ENCODE measurements around the gene ANKRD44.

DNA sequence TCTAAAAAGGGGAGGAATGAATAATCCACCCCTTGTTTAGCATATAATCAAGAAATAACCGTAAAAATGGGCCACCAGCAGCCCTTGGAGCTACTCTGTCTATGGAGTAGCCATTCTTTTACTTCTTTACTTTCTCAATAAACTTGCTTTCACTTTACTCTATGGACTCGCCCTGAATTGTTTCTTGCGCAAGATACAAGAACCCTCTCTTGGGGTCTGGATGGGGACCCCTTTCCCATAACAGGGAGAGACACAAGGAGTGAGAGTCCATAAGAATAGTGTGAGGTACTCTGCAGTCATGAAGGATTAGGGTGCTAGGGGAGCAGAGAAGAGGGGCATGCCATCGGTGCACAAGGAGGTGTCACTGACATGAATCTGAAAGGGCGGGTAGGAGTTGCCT is 224.9 kb downstream of the ANKRD44 start:
- TF ChIP-seq, protein P1, sequence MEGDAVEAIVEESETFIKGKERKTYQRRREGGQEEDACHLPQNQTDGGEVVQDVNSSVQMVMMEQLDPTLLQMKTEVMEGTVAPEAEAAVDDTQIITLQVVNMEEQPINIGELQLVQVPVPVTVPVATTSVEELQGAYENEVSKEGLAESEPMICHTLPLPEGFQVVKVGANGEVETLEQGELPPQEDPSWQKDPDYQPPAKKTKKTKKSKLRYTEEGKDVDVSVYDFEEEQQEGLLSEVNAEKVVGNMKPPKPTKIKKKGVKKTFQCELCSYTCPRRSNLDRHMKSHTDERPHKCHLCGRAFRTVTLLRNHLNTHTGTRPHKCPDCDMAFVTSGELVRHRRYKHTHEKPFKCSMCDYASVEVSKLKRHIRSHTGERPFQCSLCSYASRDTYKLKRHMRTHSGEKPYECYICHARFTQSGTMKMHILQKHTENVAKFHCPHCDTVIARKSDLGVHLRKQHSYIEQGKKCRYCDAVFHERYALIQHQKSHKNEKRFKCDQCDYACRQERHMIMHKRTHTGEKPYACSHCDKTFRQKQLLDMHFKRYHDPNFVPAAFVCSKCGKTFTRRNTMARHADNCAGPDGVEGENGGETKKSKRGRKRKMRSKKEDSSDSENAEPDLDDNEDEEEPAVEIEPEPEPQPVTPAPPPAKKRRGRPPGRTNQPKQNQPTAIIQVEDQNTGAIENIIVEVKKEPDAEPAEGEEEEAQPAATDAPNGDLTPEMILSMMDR (conservative IDR thresholded peaks at IDR 0.05; ENCODE audit: low read depth, low read length), result no peak
- TF ChIP-seq EZH2 (IDR thresholded peaks at IDR 0.05; ENCODE audit: low read length, unreplicated experiment), result no peak
- TF ChIP-seq EZH2phosphoT487 (IDR thresholded peaks at IDR 0.05; ENCODE audit: borderline replicate concordance, low read length), result no peak

All from PC-3 (cell line).